GM19238 (cell line): Measurements from ENCODE around the gene ESRRG.

Experiments used
- DNase-seq: peaks from one replicate; pipeline ENCODE4 v3.0.0; 2011; ENCODE audit warnings: low spot score; ENCODE audit not compliant: insufficient read length

ESRRG gene

DNA sequence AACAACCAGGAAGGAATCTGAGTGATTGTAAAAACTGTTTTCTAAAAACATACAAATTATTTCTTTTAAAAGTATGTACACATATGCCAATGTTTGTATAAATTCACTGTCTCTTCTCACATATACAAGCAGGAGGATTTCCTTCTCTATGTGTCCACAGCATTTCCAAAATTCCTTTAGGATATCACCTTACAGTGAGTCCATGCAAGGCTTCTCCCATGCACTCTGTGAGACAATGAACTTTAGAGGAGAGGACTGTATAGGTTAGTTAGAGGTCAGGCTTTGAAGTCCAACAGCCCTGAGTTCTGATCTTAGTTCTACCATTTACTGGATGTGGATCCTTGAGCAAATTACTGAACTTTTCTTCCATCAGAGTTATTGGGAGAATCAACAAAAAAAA is 265.9 kb downstream of the ESRRG start:
- no peak for DNase-seq

GRCh38 chr1:216456682-216457081 is 266.5 kb downstream of the ESRRG start:
- DNase-seq = no peak

DNA sequence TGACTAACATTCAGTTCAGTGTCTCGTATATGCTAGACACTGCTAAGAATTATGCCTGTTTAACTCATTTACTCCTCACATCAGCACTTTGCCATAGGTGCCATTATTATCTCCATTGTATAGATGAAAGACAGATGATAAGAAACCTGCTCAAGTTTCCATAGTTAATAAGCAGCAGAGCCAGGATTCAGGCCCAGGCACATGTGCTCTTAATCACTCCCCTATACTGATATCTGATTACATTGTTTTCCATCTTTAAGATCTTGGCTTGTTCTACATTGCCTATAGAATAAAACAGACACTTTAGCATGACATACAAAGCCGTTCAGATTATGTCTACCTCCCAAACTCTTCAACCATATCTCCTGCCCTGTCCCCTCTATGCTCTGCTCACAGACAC is 269.5 kb downstream of the ESRRG start:
- no peak for DNase-seq
